ENCODE data around the gene LAPTM5. TPM values are rescaled to one million over a fixed set of nuclear protein-coding genes. Genes with fewer than 3 reads are reported as not detected.

The LAPTM5 gene
- total and polyA plus RNA-seq, 2 of the 13 experiments (the other 11 are each of a cell fraction or from before 2014, with no cell fraction given): 0.41 to 0.86 TPM

GRCh38 chr1:30718636-30719405 is 38.8 kb downstream of the LAPTM5 start (continued):
- TF ChIP-seq RNF219 (CRISPR knock-in tag; IDR thresholded peaks at IDR 0.05) (0 out of 2 replicates have a peak, but pooled peaks have one; percentile 48), FOXP4 (CRISPR knock-in tag; IDR thresholded peaks at IDR 0.05) (no peak), CENPX (CRISPR knock-in tag; IDR thresholded peaks at IDR 0.05) (no peak), KLF16 (CRISPR knock-in tag; IDR thresholded peaks at IDR 0.05) (no peak), ZFP62 (CRISPR knock-in tag; IDR thresholded peaks at IDR 0.05) (no peak), FOXK1 (CRISPR knock-in tag; IDR thresholded peaks at IDR 0.05; ENCODE audit: borderline replicate concordance, low read depth) (no peak), NFIC (IDR thresholded peaks at IDR 0.05; ENCODE audit: low read length) (no peak), ISL2 (CRISPR knock-in tag; IDR thresholded peaks at IDR 0.05) (no peak), HNRNPH1 (optimal IDR thresholded peaks at IDR 0.05; ENCODE audit: low read depth, low read length) (no peak), YEATS2 (CRISPR knock-in tag; IDR thresholded peaks at IDR 0.05; ENCODE audit: borderline replicate concordance) (peak; percentile 70), SOX13 (IDR thresholded peaks at IDR 0.05) (no peak), SOX13 (CRISPR knock-in tag; conservative IDR thresholded peaks at IDR 0.05 in 1 of 2, IDR thresholded peaks at IDR 0.05 in 1 of 2) (peak in 1 of 2 experiments; percentile 23; a peak in 1 of 4 replicates), ZNF777 (CRISPR knock-in tag; IDR thresholded peaks at IDR 0.05) (peak; percentile 99), ARNT (IDR thresholded peaks at IDR 0.05) (no peak), EED (CRISPR knock-in tag; IDR thresholded peaks at IDR 0.05) (peak; percentile 89), ZBED4 (CRISPR knock-in tag; IDR thresholded peaks at IDR 0.05; ENCODE audit: borderline replicate concordance) (no peak), IRF2 (CRISPR knock-in tag; IDR thresholded peaks at IDR 0.05) (no peak), ZFP37 (CRISPR knock-in tag; IDR thresholded peaks at IDR 0.05; ENCODE audit: borderline replicate concordance) (peak; percentile 61; the same call in 1 of the 2 replicates)
- TF ChIP-seq, protein P1, sequence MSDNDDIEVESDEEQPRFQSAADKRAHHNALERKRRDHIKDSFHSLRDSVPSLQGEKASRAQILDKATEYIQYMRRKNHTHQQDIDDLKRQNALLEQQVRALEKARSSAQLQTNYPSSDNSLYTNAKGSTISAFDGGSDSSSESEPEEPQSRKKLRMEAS (IDR thresholded peaks at IDR 0.05): peak; percentile 90
- TF ChIP-seq, protein P2, sequence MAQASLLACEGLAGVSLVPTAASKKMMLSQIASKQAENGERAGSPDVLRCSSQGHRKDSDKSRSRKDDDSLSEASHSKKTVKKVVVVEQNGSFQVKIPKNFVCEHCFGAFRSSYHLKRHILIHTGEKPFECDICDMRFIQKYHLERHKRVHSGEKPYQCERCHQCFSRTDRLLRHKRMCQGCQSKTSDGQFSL (CRISPR knock-in tag; IDR thresholded peaks at IDR 0.05): peak; percentile 71; the same call in 1 of the 2 replicates
- TF ChIP-seq, protein P3, sequence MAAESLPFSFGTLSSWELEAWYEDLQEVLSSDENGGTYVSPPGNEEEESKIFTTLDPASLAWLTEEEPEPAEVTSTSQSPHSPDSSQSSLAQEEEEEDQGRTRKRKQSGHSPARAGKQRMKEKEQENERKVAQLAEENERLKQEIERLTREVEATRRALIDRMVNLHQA (CRISPR knock-in tag; IDR thresholded peaks at IDR 0.05): no peak

Measured in HepG2 (cell line).